ENCODE data around the gene PDE5A. TPM values are rescaled to one million over a fixed set of nuclear protein-coding genes. Genes with fewer than 3 reads are reported as not detected.
"Not testable (repeated sequence)": the region's sequence is repeated elsewhere in the genome, so short reads cannot be mapped to it uniquely, and the experiment has no call there.

PDE5A gene
- polyA plus RNA-seq, 1 donor = 16.1 TPM

- DNase-seq (ENCODE audit: low read depth) = peak; percentile 71
These were observed 17.9 kb upstream of the PDE5A start for GRCh38 chr4:119646347-119647071.

- no peak for DNase-seq (ENCODE audit: low read depth)
These were observed 14.9 kb upstream of the PDE5A start for GRCh38 chr4:119643306-119644042.

- DNase-seq (ENCODE audit: low read depth) = no peak
These were observed 13.2 kb upstream of the PDE5A start for GRCh38 chr4:119641765-119642164.

- DNase-seq (ENCODE audit: low read depth) = no peak
These were observed 9.8 kb upstream of the PDE5A start for GRCh38 chr4:119638359-119638758.

GRCh38 chr4:119636851-119637250 is 8.2 kb upstream of the PDE5A start:
- DNase-seq (ENCODE audit: low read depth) = not testable (repeated sequence)

GRCh38 chr4:119632216-119632615 is 3.6 kb upstream of the PDE5A start:
- DNase-seq (ENCODE audit: low read depth) = no peak

- no peak for DNase-seq (ENCODE audit: low read depth)
These were observed 503 bp upstream of the PDE5A start for GRCh38 chr4:119629142-119629471.

- DNase-seq (ENCODE audit: low read depth) = no peak
These were observed 1.0 kb downstream of the PDE5A start for GRCh38 chr4:119627267-119628255.

- no peak for DNase-seq (ENCODE audit: low read depth)
These were observed 1.7 kb downstream of the PDE5A start for GRCh38 chr4:119626943-119627266.

GRCh38 chr4:119626420-119626819 is 2.2 kb downstream of the PDE5A start:
- DNase-seq (ENCODE audit: low read depth) = no peak

- DNase-seq (ENCODE audit: low read depth) = no peak
These were observed 2.8 kb downstream of the PDE5A start for GRCh38 chr4:119625761-119626160.

GRCh38 chr4:119624356-119624755 is 4.2 kb downstream of the PDE5A start:
- no peak for DNase-seq (ENCODE audit: low read depth)

GRCh38 chr4:119623025-119623424 is 5.6 kb downstream of the PDE5A start:
- DNase-seq (ENCODE audit: low read depth) = no peak

GRCh38 chr4:119615068-119615719 is 13.4 kb downstream of the PDE5A start:
- no peak for DNase-seq (ENCODE audit: low read depth)

GRCh38 chr4:119604266-119604665 is 24.3 kb downstream of the PDE5A start:
- DNase-seq (ENCODE audit: low read depth) = no peak

GRCh38 chr4:119602366-119602765 is 26.2 kb downstream of the PDE5A start:
- no peak for DNase-seq (ENCODE audit: low read depth)

- DNase-seq (ENCODE audit: low read depth) = no peak
These were observed 30.1 kb downstream of the PDE5A start for GRCh38 chr4:119598521-119598920.

GRCh38 chr4:119597377-119597776 is 31.2 kb downstream of the PDE5A start:
- DNase-seq (ENCODE audit: low read depth) = no peak

GRCh38 chr4:119593698-119594097 is 34.9 kb downstream of the PDE5A start:
- no peak for DNase-seq (ENCODE audit: low read depth)

GRCh38 chr4:119592830-119593229 is 35.8 kb downstream of the PDE5A start:
- DNase-seq (ENCODE audit: low read depth) = no peak

- DNase-seq (ENCODE audit: low read depth) = no peak
These were observed 39.4 kb downstream of the PDE5A start for GRCh38 chr4:119589165-119589564.

- DNase-seq (ENCODE audit: low read depth) = no peak
These were observed 40.8 kb downstream of the PDE5A start for GRCh38 chr4:119587796-119588195.

All from forelimb muscle (tissue), 1 donor.